Measurements from ENCODE around the gene MCTP2.

The MCTP2 gene

GRCh38 chr15:94263341-94264273, 32.2 kb downstream of the MCTP2 start:
- DNase-seq (ENCODE audit: low spot score): no peak
- no peak for TF ChIP-seq CTCF (IDR thresholded peaks at IDR 0.05; ENCODE audit: extremely low read depth, missing control alignments)

GRCh38 chr15:94265009-94265408, 33.6 kb downstream of the MCTP2 start:
- no peak for DNase-seq (ENCODE audit: low spot score)
- no peak for TF ChIP-seq CTCF (IDR thresholded peaks at IDR 0.05; ENCODE audit: extremely low read depth, missing control alignments)

GRCh38 chr15:94265982-94266381, 34.6 kb downstream of the MCTP2 start:
- no peak for TF ChIP-seq CTCF (IDR thresholded peaks at IDR 0.05; ENCODE audit: extremely low read depth, missing control alignments)
- no peak for DNase-seq (ENCODE audit: low spot score)

GRCh38 chr15:94266789-94267188, 35.4 kb downstream of the MCTP2 start:
- DNase-seq (ENCODE audit: low spot score): no peak
- TF ChIP-seq CTCF (IDR thresholded peaks at IDR 0.05; ENCODE audit: extremely low read depth, missing control alignments): no peak

- DNase-seq (ENCODE audit: low spot score): no peak
- TF ChIP-seq CTCF (IDR thresholded peaks at IDR 0.05; ENCODE audit: extremely low read depth, missing control alignments): no peak
Observed at GRCh38 chr15:94269954-94270353, 38.6 kb downstream of the MCTP2 start.

- TF ChIP-seq CTCF (IDR thresholded peaks at IDR 0.05; ENCODE audit: extremely low read depth, missing control alignments): no peak
- DNase-seq (ENCODE audit: low spot score): no peak
Observed at GRCh38 chr15:94270570-94270969, 39.2 kb downstream of the MCTP2 start.

GRCh38 chr15:94272251-94272898, 41.0 kb downstream of the MCTP2 start:
- no peak for DNase-seq (ENCODE audit: low spot score)
- no peak for TF ChIP-seq CTCF (IDR thresholded peaks at IDR 0.05; ENCODE audit: extremely low read depth, missing control alignments)
